Lower leg skin (tissue), 3 donors: Measurements from ENCODE around the gene SPATA31A6.
"Not testable (repeated sequence)": the region's sequence is repeated elsewhere in the genome, so short reads cannot be mapped to it uniquely, and the experiment has no call there.

Experiments used
- CTCF ChIP-seq, 3 donors: fragments of 450-650 bp; IDR thresholded peaks; one replicate each; pipeline ENCODE4 v1.5.1; 2016; ENCODE audit warnings: antibody characterized with exemption in 3 of 3, mild to moderate bottlenecking in 3 of 3, moderate library complexity in 2 of 3
- POLR2A ChIP-seq, 2 donors: fragments of 450-650 bp; IDR thresholded peaks; one replicate each; pipeline ENCODE4 v1.6.1; 2016 to 2017; ENCODE audit warnings: antibody characterized with exemption in 2 of 2, mild to moderate bottlenecking in 1 of 2, moderate library complexity in 1 of 2

GRCh38 chr9:42223230-42223629 is 39.8 kb downstream of the SPATA31A6 start:
- not testable (repeated sequence) for TF ChIP-seq CTCF, POLR2A (IDR thresholded peaks at IDR 0.05)
